Cardiac fibroblast (primary cell): ENCODE results near the gene MXD1.

Experiments
- DNase-seq, 2 donors: peaks; one replicate each; pipeline versions ENCODE4 v3.0.0 to v3.0.0-alpha.2; 2010; ENCODE audit warnings: low read depth in 2 of 2
- H3K4me3 ChIP-seq, 2 donors: replicated peaks in 1 of 2; 1 replicate in 1 of 2; 2 replicates in 1 of 2; pipeline ENCODE4 v1.5.1; 2011; ENCODE audit warnings: low read depth in 2 of 2, low read length in 2 of 2, mild to moderate bottlenecking in 2 of 2, moderate library complexity in 1 of 2
- CTCF ChIP-seq: IDR thresholded peaks from one replicate; pipeline ENCODE4 v1.5.1; 2011; ENCODE audit warnings: low read depth, mild to moderate bottlenecking, low read length, inconsistent platforms

MXD1 gene

GRCh38 chr2:69954084-69954483 is 39.2 kb downstream of the MXD1 start:
- no peak for DNase-seq
- TF ChIP-seq CTCF, result no peak

GRCh38 chr2:69955029-69955428 is 40.1 kb downstream of the MXD1 start:
- no peak overlapping the region for H3K4me3 ChIP-seq
- TF ChIP-seq CTCF, result no peak
- DNase-seq, result peak in 1 of 2 donors; percentile 56

More at GRCh38 chr2:69954084-69954483, 39.2 kb downstream of the MXD1 start:
- H3K4me3 ChIP-seq, result no peak overlapping the region

- H3K4me3 ChIP-seq, result no peak overlapping the region
- no peak for TF ChIP-seq CTCF
- DNase-seq, result no peak
These were observed 41.6 kb downstream of the MXD1 start for GRCh38 chr2:69956475-69956979.

GRCh38 chr2:69957965-69958364 is 43.1 kb downstream of the MXD1 start:
- no peak for DNase-seq
- no peak overlapping the region for H3K4me3 ChIP-seq
- TF ChIP-seq CTCF, result no peak

- no peak for DNase-seq
- TF ChIP-seq CTCF, result no peak
These were observed 43.6 kb downstream of the MXD1 start for GRCh38 chr2:69958480-69958879.

GRCh38 chr2:69959425-69959824 is 44.5 kb downstream of the MXD1 start:
- no peak for TF ChIP-seq CTCF
- DNase-seq, result no peak
- H3K4me3 ChIP-seq, result no peak overlapping the region

More at GRCh38 chr2:69958480-69958879, 43.6 kb downstream of the MXD1 start:
- H3K4me3 ChIP-seq, result no peak overlapping the region

- no peak for DNase-seq
- no peak for TF ChIP-seq CTCF
- no peak overlapping the region for H3K4me3 ChIP-seq
These were observed 45.9 kb downstream of the MXD1 start for GRCh38 chr2:69960821-69961220.
